GM08714 (cell line): Measurements from ENCODE around the gene MED4.
"Not testable (repeated sequence)": the region's sequence is repeated elsewhere in the genome, so short reads cannot be mapped to it uniquely, and the experiment has no call there.

Experiments used
- H3K4me3 ChIP-seq: fragments of 200-500 bp; sonication (Bioruptor generic); 2 replicates; pipeline ENCODE4 v1.5.1; 2014; ENCODE audit warnings: mild to moderate bottlenecking, low read length, inconsistent platforms
- ZNF274 ChIP-seq: IDR thresholded peaks from 2 replicates; pipeline ENCODE4 v1.6.1; 2012; ENCODE audit warnings: mild to moderate bottlenecking, low read depth, low read length

Gene MED4

GRCh38 chr13:48069573-48069972 is 25.3 kb downstream of the MED4 start:
- H3K4me3 ChIP-seq = no peak overlapping the region
- TF ChIP-seq ZNF274 = no peak

- TF ChIP-seq ZNF274 = no peak
- H3K4me3 ChIP-seq = no peak overlapping the region
Measured at GRCh38 chr13:48068952-48069351, 26.0 kb downstream of the MED4 start.

- H3K4me3 ChIP-seq = no peak overlapping the region
- TF ChIP-seq ZNF274 = no peak
Measured at GRCh38 chr13:48068036-48068435, 26.9 kb downstream of the MED4 start.

- no peak overlapping the region for H3K4me3 ChIP-seq
- TF ChIP-seq ZNF274 = no peak
Measured at GRCh38 chr13:48066310-48066989, 28.5 kb downstream of the MED4 start.

- not testable (repeated sequence) for H3K4me3 ChIP-seq
Measured at GRCh38 chr13:48059951-48060350, 35.0 kb downstream of the MED4 start.

- not testable (repeated sequence) for H3K4me3 ChIP-seq
Measured at GRCh38 chr13:48058536-48058935, 36.4 kb downstream of the MED4 start.

GRCh38 chr13:48055712-48056111 is 39.2 kb downstream of the MED4 start:
- no peak overlapping the region for H3K4me3 ChIP-seq
- no peak for TF ChIP-seq ZNF274

- TF ChIP-seq ZNF274 = no peak
- H3K4me3 ChIP-seq = no peak overlapping the region
Measured at GRCh38 chr13:48054601-48055000, 40.3 kb downstream of the MED4 start.

- TF ChIP-seq ZNF274 = no peak
- H3K4me3 ChIP-seq = no peak overlapping the region
Measured at GRCh38 chr13:48050550-48050949, 44.4 kb downstream of the MED4 start.

- no peak for TF ChIP-seq ZNF274
Measured at GRCh38 chr13:48043789-48044503, 51.0 kb downstream of the MED4 start.

GRCh38 chr13:48042894-48043293 is 52.0 kb downstream of the MED4 start:
- H3K4me3 ChIP-seq = no peak overlapping the region
- TF ChIP-seq ZNF274 = no peak

More at GRCh38 chr13:48043789-48044503, 51.0 kb downstream of the MED4 start:
- no peak overlapping the region for H3K4me3 ChIP-seq

GRCh38 chr13:48040896-48041295 is 54.0 kb downstream of the MED4 start:
- no peak for TF ChIP-seq ZNF274
- no peak overlapping the region for H3K4me3 ChIP-seq

- no peak overlapping the region for H3K4me3 ChIP-seq
- no peak for TF ChIP-seq ZNF274
Measured at GRCh38 chr13:48040049-48040448, 54.9 kb downstream of the MED4 start.

GRCh38 chr13:48038761-48039160 is 56.1 kb downstream of the MED4 start:
- H3K4me3 ChIP-seq = peak overlapping the region; percentile 75

GRCh38 chr13:48037346-48038173 is 57.3 kb downstream of the MED4 start, which contains the start of gene NUDT15:
TSS of gene NUDT15 (plus strand) at chr13:48037726. CDS start at chr13:48037747, 21 bp downstream.
- H3K4me3 ChIP-seq = peak within 1 kb of the TSS; percentile 75
- no peak for TF ChIP-seq ZNF274

More at GRCh38 chr13:48038761-48039160, 56.1 kb downstream of the MED4 start:
- no peak for TF ChIP-seq ZNF274

GRCh38 chr13:48029859-48030258 is 65.0 kb downstream of the MED4 start:
- no peak overlapping the region for H3K4me3 ChIP-seq
- TF ChIP-seq ZNF274 = no peak
